IPS-11a (cell line): Measurements from ENCODE around the gene MT1H.
A peak's percentile ranks its signal among the peaks of the same experiment; 100 is the strongest.
"Not testable (repeated sequence)": the region's sequence is repeated elsewhere in the genome, so short reads cannot be mapped to it uniquely, and the experiment has no call there.

Source experiments
- H3K4me3 ChIP-seq: one replicate; pipeline ENCODE4 v1.5.1; 2013; ENCODE audit warnings: low read depth, low read length, control low read depth

Gene MT1H

DNA sequence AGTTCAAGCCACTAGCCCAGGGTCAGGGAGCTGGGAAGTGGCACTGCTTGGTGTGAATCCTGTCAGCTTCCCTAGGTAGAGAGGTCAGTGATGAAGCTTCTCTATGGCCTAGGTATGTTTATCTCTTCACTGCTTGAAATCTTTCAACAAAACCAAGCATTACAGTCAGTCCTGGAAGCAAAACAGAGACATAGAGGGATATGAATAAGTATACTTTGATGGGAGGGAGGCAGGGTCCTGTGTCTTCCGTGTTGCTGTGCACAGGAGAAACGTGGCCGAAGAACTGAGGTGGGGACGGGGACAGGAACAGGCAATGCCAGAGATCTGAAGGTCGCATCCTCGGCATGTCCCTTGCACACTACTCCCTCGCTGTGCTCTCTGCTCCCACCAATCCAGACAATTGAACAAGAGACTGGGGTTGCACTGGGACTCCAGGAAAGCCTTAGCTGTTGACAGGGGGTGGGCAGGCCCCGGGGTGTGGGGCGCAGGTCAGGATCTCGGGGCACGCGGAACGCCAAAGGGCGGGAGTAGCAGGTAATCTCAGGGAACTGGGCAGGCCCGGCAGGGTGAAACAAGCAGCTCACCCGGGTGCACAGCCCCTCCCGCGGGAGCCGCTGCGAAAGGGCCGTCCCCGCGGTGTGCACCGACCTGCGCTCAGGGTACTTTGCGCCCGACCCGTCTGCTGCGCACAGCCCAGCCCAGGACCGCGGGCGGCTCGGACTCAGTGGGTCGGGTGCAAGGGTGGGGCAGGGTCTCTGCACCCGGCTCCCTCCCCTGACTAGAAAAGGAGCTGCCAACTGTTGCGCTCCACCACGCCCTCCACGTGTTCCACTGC, at the start of gene MT1H:
TSS of gene MT1H (plus strand) at position 810 of the 835 bp plus-strand sequence. CDS start 71 bp downstream, outside the sequence.
- no peak within 1 kb of the TSS for H3K4me3 ChIP-seq

DNA sequence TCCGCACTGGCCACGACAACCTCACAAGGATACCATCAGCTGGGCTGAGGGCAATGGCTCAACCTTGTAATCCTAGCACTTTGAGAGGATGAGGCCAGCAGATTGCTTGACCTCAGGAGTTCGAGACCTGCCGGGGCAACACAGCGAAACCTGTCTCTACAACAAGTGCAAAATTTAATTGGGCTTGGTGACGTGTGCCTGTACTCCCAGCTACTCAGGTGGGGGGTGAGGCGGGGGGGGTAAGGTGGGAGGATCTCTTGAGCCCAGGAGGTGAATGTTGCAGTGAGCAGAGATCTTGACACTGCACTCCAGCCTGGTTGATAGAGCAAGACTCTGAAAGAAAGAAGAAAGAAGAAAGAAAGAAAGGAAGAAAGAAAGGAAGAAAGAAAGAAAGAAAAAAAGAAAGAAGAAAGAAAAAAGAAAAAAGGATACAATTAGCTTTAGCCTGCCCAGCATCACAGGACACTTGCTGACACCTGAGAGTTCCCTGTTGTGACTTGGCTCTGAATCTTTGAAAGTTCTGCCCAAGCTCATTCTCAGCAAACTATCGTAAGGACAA, 49.2 kb upstream of the MT1H start:
- no peak overlapping the region for H3K4me3 ChIP-seq

DNA sequence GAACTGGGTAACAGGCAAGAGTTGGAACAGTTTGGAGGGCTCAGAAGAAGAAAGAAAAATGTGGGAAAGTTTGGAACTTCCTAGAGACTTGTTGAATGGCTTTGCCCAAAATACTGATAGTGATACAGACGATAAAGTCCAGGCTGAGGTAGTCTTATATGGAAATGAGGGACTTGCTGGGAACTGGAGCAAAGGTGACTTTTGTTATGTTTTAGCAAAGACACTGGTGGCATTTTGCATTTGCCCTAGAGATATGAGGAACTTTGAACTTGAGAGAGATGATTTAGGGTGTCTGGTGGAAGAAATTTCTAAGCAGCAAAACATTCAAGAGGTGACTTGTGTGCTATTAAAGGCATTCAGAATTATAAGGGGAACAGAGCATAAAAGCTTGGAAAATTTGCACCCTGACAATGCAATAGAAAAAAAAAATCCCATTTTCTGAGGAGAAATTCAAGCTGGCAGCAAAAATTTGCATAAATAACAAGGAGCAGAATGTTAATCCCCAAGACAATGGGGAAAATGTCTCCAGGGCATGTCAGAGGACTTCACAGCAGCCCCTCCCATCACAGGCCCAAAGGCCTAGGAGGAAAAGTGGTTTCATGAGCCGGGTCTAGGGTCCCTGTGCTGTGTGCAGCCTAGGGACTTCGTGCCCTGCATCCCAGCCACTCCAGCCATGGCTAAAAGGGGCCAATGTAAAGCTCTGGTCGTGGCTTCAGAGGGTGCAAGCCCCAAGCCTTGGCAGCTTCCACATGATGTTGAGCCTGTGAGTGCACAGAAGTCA, 47.8 kb upstream of the MT1H start:
- H3K4me3 ChIP-seq: not testable (repeated sequence)

DNA sequence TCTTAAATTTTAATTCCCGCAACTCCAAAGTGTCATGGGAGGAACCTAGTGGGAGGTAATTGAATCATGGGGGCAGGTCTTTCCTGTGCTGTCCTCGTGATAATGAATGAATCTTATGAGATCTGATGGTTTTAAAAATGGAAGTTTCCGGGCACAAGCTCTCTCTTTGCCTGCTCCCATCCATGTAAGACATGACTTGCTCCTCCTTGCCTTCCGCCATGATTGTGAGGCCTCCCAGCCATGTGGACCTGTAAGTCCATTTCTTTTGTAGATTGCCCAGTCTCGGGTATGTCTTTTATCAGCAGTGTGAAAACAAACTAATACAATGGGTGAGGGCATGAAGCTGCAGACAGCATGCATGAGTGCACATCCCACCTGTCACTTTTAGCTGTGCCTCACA, 46.4 kb upstream of the MT1H start:
- H3K4me3 ChIP-seq: not testable (repeated sequence)

DNA sequence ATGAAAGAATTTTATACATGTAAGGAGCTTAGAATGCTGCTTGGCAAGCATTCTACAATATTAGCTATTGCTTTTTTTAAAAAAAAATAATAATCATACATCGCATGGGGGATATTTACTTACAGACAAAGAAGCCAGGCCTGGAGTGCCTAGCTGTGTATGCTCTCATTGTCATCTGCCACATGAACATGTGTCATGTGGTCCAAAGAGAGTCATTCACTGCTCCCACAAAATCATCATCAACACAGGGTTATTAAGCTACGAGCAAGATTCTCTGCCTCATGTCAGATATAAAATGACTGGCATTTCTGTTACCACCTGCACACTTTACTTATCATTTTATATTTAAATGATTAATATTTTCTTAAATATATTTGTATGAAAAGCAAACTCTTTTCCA, 46.0 kb upstream of the MT1H start:
- H3K4me3 ChIP-seq: no peak overlapping the region

DNA sequence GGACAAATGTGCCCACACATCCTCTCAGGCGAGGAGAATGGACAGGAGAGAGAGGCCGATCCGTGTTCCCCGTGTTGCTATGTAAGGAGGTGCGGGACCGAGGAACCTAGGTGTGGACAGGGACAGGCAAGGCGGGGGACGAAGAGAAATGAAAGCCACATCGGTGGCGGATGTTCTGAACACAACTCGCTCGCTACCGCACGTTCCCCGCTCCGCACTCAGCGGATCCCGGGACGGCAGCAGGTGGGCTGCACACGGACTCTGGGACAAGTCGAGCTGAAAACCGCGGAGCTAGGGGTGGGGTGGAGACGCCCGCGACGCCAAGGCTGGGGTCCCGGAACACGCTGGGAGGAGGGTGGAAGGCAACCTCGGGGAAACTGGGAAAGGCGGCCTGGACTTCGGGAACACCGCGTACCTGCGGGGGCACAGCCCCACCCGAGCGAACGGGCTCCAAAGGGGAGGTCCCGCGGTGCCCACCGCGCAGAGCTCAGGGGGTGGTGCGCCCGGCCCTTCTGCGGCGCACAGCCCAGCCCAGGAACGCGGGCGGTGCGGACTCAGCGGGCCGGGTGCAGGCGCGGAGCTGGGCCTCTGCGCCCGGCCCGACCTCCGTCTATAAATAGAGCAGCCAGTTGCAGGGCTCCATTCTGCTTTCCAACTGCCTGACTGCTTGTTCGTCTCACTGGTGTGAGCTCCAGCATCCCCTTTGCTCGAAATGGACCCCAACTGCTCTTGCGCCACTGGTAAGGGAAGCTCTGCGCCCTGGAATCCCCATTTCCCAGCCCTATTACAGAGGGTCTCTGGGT, 44.3 kb upstream of the MT1H start, which contains the start of gene MT1E:
TSS of gene MT1E (plus strand) at position 642 of the 803 bp plus-strand sequence. CDS start at position 713, 71 bp downstream.
- H3K4me3 ChIP-seq: peak within 1 kb of the TSS; percentile 51

DNA sequence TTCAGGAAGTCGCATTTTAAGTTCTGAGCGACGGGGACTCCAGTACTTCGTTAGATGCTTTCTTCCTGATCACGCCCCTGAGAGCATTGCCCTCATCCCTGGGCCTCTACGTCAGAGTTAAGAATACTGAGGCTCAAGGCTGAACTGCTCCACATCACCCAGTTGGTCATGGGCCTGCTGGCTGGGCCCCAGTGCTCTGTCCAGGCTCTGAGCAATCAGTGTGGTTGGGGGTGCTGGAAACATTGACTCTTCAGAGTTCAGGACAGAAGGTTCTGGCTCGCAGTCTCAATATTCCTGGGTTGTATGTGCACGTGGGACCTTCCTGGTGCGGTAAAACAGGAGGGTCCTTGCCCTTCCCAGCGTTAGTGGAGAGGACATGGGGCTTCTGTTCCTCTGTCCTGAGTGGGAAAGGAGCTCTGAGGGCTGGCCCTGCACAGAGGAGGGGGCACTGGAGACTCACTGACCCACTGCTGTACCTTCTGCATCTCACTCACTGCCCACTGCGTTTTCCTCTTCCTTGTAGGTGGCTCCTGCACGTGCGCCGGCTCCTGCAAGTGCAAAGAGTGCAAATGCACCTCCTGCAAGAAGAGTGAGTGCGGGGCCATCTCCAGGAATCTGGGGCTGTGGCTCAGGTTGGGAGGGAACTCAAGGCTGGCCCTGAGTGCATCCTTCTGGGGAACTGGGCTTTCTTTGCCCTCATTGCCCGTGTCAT, 43.5 kb upstream of the MT1H start:
- H3K4me3 ChIP-seq: peak overlapping the region; percentile 25

DNA sequence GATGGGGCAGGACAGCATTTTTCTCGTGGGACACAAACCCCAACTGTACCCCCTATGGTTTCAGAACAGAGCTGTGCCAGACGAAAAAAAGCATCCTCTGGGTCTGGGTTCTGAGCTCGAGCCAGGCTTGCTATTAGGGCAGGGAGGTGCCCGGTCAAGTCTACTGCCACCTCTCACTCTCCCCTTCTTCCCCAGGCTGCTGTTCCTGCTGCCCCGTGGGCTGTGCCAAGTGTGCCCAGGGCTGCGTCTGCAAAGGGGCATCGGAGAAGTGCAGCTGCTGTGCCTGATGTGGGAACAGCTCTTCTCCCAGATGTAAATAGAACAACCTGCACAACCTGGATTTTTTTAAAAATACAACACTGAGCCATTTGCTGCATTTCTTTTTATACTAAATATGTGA, 42.9 kb upstream of the MT1H start:
- no peak overlapping the region for H3K4me3 ChIP-seq

DNA sequence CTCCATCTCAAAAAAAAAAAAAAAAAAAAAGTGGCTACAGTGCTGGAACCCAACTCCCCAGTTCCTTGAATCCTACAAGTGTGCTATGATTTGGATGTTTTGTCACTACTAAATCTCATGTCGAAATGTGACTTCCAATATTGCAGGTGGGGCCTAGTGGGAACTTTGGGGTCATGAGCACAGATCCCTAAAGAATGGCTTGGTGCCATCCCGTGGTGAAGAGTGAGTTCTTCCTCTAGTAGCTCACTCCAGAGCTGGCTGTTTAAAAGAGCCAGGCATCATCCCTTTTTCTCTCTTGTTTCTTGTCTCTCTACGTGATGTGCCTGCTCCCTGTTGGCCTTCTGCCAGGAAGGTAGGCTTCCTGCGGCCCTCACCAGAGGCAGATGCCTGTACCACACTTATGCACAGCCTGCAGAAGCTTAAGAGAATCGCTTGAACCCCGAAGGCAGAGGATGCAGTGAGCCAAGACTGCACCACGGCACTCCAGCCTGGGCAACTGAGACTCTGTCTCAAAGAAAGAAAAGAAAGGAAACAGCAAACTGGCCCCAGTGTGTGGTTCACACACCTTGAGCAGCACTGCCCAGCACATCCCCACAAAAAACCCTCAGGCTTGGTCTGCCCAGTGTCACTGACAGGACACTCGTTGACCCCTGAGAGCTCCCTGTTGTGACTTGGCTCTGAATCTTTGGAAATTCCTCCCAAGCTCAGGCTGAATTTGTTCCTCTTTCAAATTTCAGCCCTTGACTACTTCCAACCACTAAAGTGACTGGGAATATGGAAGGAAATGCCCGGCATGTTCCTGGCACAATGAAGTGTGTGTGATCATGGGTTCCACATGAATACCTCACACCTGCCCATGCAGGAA, 40.9 kb upstream of the MT1H start:
- no peak overlapping the region for H3K4me3 ChIP-seq

DNA sequence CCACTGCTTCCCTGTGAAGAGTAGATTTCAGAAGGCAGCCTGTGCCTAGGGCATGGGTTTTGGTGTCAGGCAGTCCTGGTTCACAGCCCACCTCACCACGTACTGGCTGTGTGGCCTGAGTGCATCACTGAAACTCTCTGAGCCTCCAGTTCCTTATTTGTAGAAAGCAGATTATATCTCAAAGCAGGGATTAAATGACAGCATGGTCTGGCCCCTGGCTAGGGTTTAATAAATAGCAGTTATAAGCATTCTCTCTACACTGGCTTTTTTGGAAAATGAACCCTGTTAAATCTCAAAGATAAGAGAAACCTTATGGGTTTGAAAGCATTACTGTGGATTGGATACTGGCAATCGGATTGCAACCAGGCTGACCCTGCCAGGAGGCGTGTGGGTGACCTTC, 40.1 kb upstream of the MT1H start:
- no peak overlapping the region for H3K4me3 ChIP-seq

DNA sequence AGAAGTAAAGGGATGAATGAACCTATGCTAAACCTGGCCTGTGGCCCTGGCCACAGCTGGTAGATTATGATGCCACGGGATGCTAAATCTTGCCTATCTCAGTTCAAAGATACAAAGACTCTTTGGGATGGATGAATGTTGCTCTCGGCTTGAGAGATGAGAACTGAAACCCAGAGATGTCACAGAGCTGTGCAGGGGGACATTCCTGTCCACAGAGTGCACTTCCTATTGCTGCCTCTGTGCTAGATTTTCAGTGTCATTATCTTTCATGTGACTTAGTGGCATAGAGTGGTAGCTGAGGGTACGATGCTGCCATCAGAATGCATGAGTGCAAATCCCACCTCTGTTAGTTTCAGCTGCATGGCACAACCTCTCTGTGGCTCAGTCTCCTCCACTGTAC, 39.5 kb upstream of the MT1H start:
- H3K4me3 ChIP-seq: no peak overlapping the region

DNA sequence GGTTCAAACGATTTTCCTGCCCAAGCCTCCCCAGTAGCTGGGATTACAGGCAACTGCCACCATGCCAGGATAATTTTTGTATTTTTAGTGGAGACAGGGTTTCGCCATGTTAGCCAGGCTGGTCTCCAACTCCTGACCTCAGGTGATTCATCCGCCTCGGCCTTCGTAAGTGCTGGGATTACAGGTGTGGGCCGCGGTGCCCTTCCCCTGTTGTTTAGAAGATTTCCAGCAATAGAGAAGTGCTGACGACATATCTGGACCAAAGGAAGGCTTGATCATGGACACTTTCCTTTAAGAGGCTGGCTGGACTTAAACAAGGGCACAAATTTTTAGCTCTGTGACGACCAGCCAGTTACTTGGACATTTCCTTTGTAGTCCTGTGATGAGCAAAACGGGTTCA, 38.4 kb upstream of the MT1H start:
- H3K4me3 ChIP-seq: no peak overlapping the region

DNA sequence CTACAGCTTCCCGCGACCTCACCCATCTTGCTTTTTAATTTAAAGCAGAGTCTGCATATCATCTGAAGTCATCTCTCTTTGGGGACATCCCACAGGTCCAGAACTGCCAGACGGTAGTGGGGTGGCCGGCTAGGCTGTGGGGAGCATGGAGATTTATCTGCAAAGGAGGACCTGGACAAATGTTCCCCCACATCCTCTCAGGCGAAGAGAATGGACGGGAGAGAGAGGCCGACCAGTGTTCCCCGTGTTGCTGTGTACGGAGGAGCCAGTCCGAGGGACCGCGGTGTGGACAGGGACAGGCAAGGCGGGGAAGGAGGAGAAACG, 37.8 kb upstream of the MT1H start:
- peak overlapping the region; percentile 30 for H3K4me3 ChIP-seq

DNA sequence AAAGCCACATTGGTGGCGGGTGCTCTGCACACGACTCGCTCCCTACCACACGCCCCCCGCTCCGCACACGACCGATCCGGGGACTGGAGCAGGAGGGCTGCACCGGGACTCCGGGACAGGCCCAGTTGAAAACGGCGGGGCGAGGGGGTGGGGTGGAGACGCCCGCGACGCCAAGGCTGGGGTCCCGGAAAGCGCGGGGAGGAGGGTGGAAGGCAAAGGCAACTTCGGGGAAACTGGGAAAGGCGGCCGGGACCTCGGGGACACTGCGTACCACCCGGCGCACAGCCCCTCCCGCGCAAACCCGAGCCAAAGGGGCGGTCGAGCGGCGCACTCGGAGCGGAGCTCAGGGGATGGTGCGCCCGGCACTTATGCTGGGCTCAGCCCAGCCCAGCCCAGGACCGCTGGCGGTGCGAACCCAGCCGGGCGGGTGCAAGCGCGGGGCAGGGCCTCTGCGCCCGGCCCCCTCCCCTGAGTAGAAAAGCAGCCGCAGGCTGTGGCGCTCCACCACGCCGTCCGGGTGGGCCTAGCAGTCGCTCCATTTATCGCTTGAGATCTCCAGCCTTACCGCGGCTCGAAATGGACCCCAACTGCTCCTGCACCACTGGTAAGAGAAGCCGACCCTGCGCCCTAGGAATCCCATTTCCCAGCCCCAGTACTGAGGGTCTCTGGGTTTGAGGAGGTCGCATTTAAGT, 37.3 kb upstream of the MT1H start, which contains the start of gene MT1M:
TSS of gene MT1M (plus strand) at position 504 of the 692 bp plus-strand sequence. CDS start at position 577, 73 bp downstream.
- H3K4me3 ChIP-seq: peak within 1 kb of the TSS; percentile 30

DNA sequence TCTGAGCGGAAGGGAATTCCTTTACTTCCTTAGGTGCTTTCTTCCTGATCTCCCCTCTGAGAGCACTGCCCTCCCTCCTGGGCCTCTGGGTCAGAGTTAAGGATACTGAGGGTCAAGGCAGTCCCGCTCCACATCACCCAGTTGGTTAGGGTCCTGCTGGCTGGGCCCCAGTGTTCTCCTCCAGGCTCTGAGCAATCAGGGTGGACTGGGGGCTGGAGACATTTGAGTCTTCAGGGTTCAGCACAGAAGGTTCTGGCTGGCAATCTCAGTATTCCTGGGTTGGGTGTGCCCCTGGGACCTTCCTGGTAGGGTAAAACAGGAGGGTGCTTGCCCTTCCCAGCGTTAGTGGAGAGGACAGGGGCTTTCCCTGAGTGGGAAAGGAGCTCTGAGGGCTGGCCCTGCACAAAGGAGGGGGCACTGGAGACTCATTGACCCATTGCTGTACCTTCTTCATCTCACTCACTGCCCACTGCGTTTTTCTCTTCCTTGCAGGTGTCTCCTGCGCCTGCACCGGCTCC, 36.7 kb upstream of the MT1H start:
- peak overlapping the region; percentile 30 for H3K4me3 ChIP-seq

DNA sequence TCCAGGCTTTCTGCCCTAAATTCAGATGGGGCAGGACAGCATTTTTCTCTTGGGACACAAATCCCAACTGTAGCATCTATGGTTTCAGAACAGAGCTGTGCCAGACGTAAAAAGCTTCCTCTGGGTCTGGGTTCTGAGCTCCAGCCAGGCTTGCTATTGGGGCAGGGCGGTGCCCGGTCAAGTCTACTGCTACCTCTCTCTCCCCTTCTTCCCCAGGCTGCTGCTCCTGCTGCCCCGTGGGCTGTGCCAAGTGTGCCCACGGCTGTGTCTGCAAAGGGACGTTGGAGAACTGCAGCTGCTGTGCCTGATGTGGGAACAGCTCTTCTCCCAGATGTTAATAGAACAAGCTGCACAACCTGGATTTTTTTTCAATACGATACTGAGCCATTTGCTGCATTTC, 36.1 kb upstream of the MT1H start:
- no peak overlapping the region for H3K4me3 ChIP-seq

DNA sequence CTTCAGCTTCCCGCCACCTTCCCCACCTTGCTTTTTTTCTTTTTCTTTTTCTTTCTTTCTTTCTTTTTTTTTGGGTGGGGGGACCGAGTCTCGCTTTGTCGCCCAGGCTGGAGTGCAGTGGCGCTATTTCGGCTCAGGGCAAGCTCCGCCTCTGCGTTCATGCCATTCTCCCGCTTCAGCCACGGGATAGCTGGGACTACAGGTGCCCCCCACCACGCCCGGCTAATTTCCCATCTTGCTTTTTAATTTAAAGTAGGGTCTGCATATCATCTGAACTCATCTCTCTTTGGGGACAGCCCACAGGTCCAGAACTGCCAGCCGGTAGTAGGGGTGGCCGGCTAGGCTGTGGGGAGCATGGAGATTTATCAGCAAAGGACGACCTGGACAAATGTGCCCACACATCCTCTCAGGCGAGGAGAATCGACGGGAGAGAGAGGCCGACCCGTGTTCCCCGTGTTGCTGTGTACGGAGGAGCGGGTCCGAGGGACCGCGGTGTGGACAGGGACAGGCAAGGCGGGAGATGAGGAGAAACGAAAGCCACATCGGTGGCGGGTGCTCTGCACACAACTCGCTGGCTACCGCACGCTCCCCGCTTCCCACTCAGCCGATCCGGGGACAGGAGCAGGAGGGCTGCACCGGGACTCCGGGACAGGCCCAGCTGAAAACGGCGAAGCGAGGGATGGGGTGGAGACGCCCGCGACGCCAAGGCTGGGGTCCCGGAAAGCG, 34.7 kb upstream of the MT1H start:
- H3K4me3 ChIP-seq: no peak overlapping the region

DNA sequence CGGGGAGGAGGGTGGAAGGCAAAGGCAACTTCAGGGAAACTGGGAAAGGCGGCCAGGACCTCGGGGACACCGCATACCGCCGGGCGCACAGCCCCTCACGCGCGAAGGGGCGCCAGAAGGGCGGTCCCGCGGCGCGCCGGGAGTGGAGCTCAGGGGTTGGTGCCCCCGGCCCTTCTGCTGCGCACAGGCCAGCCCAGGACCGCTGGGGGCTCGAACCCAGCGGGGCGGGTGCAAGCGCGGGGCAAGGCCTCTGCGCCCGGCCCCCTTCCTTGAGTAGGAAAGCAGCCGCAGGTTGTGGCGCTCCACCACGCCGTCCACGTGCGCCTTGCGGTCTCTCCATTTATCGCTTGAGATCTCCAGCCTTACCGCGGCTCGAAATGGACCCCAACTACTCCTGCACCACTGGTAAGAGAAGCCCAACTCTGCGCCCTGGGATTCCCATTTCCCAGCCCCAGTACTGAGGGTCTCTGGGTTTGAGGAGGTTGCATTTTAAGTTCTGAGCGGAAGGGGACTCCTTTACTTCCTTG, 34.1 kb upstream of the MT1H start:
- H3K4me3 ChIP-seq: no peak overlapping the region
